CD8-positive, alpha-beta memory T cell (primary cell): ENCODE measurements around the gene DLG3. TPM values are rescaled to one million over a fixed set of nuclear protein-coding genes. Genes with fewer than 3 reads are reported as not detected.

Source experiments
- CTCF ChIA-PET: fragments of 350-600 bp; sonication (Branson Sonifier 250); formaldehyde crosslinking; loops from one replicate; lab custom pipeline; 2021; ENCODE audit warnings: antibody characterized with exemption; lab: Charles Lee
- POLR2A ChIA-PET: fragments of 350-600 bp; sonication (Branson Sonifier 250); formaldehyde crosslinking; loops from one replicate; lab custom pipeline; 2021; ENCODE audit warnings: antibody characterized with exemption; lab: Charles Lee
- DNase-seq, 5 donors: peaks; one replicate each; pipeline versions ENCODE4 v3.0.0 to v3.0.0-alpha.2; 2020 to 2022; ENCODE audit warnings: mixed read lengths in 1 of 5
- H3K27ac ChIP-seq: one replicate; pipeline ENCODE4 v1.7.0; 2013; ENCODE audit warnings: low read depth, mild to moderate bottlenecking, low read length, moderate library complexity
- H3K27me3 ChIP-seq: 2 replicates; pipeline ENCODE4 v1.7.0; 2013; ENCODE audit warnings: low read length, mild to moderate bottlenecking; ENCODE audit not compliant: insufficient read depth, poor library complexity, severe bottlenecking
- H3K36me3 ChIP-seq: 2 replicates; pipeline ENCODE4 v1.7.0; 2013; ENCODE audit warnings: mild to moderate bottlenecking, low read length, moderate library complexity; ENCODE audit not compliant: insufficient read depth
- H3K4me1 ChIP-seq: 2 replicates; pipeline ENCODE4 v1.7.0; 2013; ENCODE audit warnings: mild to moderate bottlenecking, low read length, moderate library complexity; ENCODE audit not compliant: insufficient read depth
- H3K4me3 ChIP-seq: 2 replicates; pipeline ENCODE4 v1.7.0; 2013; ENCODE audit warnings: mild to moderate bottlenecking, low read length
- H3K9me3 ChIP-seq: 2 replicates; pipeline ENCODE4 v1.7.0; 2013; ENCODE audit warnings: mild to moderate bottlenecking, low read length
- H3K27ac Mint-ChIP-seq, 8 donors: one replicate each; pipeline ENCODE4 v1.8.0; 2020 to 2021; ENCODE audit warnings: mixed read lengths in 8 of 8, mild to moderate bottlenecking in 6 of 8, inconsistent platforms in 3 of 8, moderate library complexity in 3 of 8
- H3K27me3 Mint-ChIP-seq, 2 donors: one replicate each; pipeline ENCODE4 v1.8.0; 2020 to 2021; ENCODE audit warnings: mixed read lengths in 2 of 2, mild to moderate bottlenecking in 1 of 2, moderate library complexity in 1 of 2
- H3K36me3 Mint-ChIP-seq, 3 donors: one replicate each; pipeline ENCODE4 v1.8.0; 2020 to 2021; ENCODE audit warnings: mixed read lengths in 3 of 3, inconsistent platforms in 1 of 3, mild to moderate bottlenecking in 1 of 3
- H3K4me1 Mint-ChIP-seq, 3 donors: one replicate each; pipeline ENCODE4 v1.8.0; 2020 to 2021; ENCODE audit warnings: mixed read lengths in 3 of 3, inconsistent platforms in 1 of 3, mild to moderate bottlenecking in 1 of 3
- H3K4me3 Mint-ChIP-seq, 7 donors: one replicate each; pipeline ENCODE4 v1.8.0; 2020 to 2021; ENCODE audit warnings: mixed read lengths in 7 of 7, mild to moderate bottlenecking in 6 of 7, moderate library complexity in 4 of 7, inconsistent platforms in 2 of 7
- H3K9me3 Mint-ChIP-seq, 5 donors: one replicate each; pipeline ENCODE4 v1.8.0; 2020 to 2022; ENCODE audit warnings: mixed read lengths in 5 of 5, mild to moderate bottlenecking in 3 of 5, moderate library complexity in 2 of 5, inconsistent platforms in 1 of 5
- polyA plus RNA-seq: library from polyadenylated mRNA; unstranded; fragments of 300-500 nt; fragmentation: Illumina TruSeq; gene quantifications from one replicate; pipeline ENCODE4 v1.2.3, GENCODE V29; 2021
- total RNA-seq, 2 experiments: library from RNA; stranded (reverse); gene quantifications; one replicate each; pipeline ENCODE4 v1.2.3, GENCODE V29; 2021

Gene DLG3
- total and polyA plus RNA-seq, 3 experiments from 2014 or later, result 13.5 to 30.4 (median 28.1) TPM

DNA sequence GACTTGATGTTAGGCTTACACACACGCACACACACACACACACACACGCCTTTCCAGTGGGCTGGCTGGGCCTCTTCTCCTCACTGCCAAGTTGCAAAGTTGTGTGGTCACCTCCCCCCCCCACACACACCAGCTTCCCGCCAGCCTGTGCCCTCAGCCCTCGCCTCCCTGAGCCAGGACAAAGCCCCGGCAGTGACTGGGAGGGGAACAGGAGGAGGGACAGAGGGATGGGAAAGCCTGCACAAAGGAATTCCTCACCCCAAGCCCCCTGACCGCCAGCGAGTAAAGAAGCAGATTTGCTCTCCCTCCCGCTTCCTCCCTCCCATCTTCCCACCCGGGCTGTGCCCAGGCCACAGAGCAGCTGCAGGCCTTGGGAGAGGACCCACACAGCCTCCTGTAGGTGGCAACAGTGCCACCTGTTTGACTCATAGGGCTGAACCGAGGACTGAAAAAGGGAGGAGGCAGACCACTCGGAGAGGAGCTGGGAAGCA, 21.7 kb upstream of the DLG3 start, which contains the start of gene GDPD2:
TSS of gene GDPD2 (plus strand) at position 464 of the 491 bp plus-strand sequence. CDS start 1,671 bp downstream, outside the sequence.
- ChIA-PET CTCF (no interaction called here), POLR2A (no interaction called here)
- no peak within 1 kb of the TSS for H3K27ac Mint-ChIP-seq
- H3K9me3 Mint-ChIP-seq, result no peaks in the 10 kb centered on the region
- no peak for DNase-seq
- H3K4me3 Mint-ChIP-seq, result no peak within 1 kb of the TSS
- no peaks in the 10 kb centered on the region for H3K9me3 ChIP-seq
- peaks cover 0 to 6% of the 10 kb centered on the region in 2 donors for H3K27me3 Mint-ChIP-seq
- no peaks in the 10 kb centered on the region for H3K27me3 ChIP-seq
- H3K4me3 ChIP-seq, result no peak within 1 kb of the TSS
- no peak within 1 kb of the TSS for H3K27ac ChIP-seq
- H3K36me3 Mint-ChIP-seq, result no peaks in the 10 kb centered on the region
- no peaks in the 10 kb centered on the region for H3K4me1 ChIP-seq
- H3K36me3 ChIP-seq, result no peaks in the 10 kb centered on the region
- H3K4me1 Mint-ChIP-seq, result no peaks in the 10 kb centered on the region

DNA sequence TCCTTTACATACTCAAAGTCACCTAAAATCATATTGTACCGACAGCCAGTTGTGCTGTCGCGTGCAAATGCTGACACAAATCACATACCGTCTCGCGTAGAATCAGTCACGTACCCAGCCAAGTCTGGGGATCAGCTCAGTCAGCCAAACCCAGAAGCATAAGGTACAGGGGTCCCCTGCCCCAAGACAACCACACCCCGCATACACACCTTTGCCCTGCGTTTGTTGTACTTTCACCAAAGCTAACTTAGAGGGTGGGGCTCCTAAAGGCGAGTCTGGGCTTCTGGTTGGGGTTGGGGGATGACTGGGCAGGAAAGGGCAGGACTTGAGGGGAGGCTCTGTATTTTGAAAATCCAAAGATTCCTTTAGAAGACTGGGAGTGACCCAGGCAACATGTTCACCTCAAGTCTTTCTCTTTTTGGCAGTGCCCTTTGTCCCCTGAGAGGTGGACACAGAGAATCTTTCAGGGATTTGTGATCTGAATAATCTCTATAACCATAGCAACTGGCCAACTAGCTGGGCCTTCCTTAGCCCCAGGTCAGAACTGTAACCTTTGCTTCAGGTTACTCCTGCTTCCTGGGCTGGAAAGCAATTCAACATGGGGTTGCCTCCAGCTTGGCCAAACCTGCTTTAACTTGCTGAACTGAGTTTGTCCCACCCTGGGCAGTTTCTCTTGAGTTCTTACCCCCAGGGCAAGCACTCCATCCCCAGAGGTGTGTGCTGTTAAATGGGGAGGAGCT, 20.5 kb upstream of the DLG3 start:
- ChIA-PET CTCF (no interaction called here), POLR2A (no interaction called here)
- Histone ChIP-seq H3K4me1 (no peaks in the 10 kb centered on the region), H3K9me3 (no peaks in the 10 kb centered on the region), H3K4me3 (no peak overlapping the region), H3K36me3 (no peaks in the 10 kb centered on the region), H3K27me3 (no peaks in the 10 kb centered on the region), H3K27ac (no peak overlapping the region)
- Mint-ChIP-seq H3K9me3 (no peaks in the 10 kb centered on the region), H3K27ac (no peak overlapping the region), H3K4me3 (no peak overlapping the region), H3K4me1 (no peaks in the 10 kb centered on the region), H3K27me3 (peaks cover 0 to 2% of the 10 kb centered on the region in 2 donors), H3K36me3 (no peaks in the 10 kb centered on the region)
- no peak for DNase-seq

DNA sequence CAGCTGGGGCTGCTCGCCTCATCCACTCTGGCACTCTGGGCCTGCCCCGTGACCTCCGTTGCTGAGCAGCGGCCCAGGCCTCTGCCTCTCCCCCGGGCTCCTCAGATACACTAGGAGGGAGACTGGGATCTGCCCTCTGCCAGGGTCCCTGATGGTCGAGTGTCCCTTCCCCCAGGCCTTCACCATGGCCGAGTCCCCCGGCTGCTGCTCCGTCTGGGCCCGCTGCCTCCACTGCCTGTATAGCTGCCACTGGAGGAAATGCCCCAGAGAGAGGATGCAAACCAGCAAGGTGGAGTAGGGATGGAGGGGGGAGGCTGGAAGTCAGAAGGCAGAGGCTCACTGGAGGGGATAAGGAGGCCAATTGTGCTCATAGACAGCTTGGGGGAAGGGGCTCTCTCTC, 19.8 kb upstream of the DLG3 start:
- DNase-seq, result no peak
- H3K27me3 ChIP-seq, result no peaks in the 10 kb centered on the region
- H3K9me3 ChIP-seq, result no peaks in the 10 kb centered on the region
- H3K4me1 ChIP-seq, result no peaks in the 10 kb centered on the region
- H3K27me3 Mint-ChIP-seq, result peaks cover 0 to 2% of the 10 kb centered on the region in 2 donors
- H3K36me3 Mint-ChIP-seq, result no peaks in the 10 kb centered on the region
- no peak overlapping the region for H3K27ac Mint-ChIP-seq
- ChIA-PET CTCF (no interaction called here), POLR2A (no interaction called here)
- no peaks in the 10 kb centered on the region for H3K9me3 Mint-ChIP-seq
- no peak overlapping the region for H3K4me3 ChIP-seq
- H3K36me3 ChIP-seq, result no peaks in the 10 kb centered on the region
- no peak overlapping the region for H3K4me3 Mint-ChIP-seq
- no peaks in the 10 kb centered on the region for H3K4me1 Mint-ChIP-seq
- H3K27ac ChIP-seq, result no peak overlapping the region

DNA sequence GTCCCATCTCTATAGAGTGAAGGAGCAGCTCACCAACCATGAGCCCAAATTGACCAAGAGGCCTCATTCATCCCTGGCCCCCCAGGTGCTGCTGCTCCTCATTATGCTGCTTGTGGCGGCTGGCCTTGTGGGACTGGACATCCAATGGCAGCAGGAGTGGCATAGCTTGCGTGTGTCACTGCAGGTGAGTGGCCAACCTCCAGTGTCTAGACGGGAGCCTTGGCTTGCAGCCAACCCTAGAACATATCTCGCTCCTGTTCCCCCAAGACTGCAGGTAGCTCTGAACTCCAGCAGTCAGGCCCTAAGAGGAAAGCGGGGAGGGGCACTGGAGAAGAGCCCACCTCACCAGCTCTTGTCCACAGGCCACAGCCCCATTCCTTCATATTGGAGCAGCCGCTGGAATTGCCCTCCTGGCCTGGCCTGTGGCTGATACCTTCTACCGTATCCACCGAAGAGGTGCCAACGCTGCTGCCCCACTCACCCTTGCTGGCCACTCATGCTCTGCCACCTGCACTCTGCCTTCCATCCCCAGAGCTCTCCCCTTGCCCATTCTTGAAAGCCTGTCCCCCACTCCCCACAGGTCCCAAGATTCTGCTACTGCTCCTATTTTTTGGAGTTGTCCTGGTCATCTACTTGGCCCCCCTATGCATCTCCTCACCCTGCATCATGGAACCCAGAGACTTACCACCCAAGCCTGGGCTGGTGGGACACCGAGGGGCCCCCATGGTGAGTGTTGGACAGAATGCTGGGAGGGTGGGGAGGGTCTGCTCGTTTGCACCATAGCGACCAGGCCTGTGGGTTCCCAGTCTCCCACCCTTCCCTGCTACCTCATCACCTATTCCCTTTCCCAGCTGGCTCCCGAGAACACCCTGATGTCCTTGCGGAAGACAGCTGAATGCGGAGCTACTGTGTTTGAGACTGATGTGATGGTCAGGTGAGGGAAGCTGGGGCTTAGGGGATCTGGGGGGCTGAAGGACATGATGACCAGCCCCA, 18.1 kb upstream of the DLG3 start:
- H3K36me3 Mint-ChIP-seq, result no peaks in the 10 kb centered on the region
- H3K27ac Mint-ChIP-seq, result no peak overlapping the region
- H3K4me1 Mint-ChIP-seq, result no peaks in the 10 kb centered on the region
- no peak overlapping the region for H3K4me3 Mint-ChIP-seq
- H3K27me3 Mint-ChIP-seq, result peaks cover 0 to 3% of the 10 kb centered on the region in 2 donors
- ChIA-PET POLR2A (no interaction called here), CTCF (no interaction called here)
- Histone ChIP-seq H3K27me3 (no peaks in the 10 kb centered on the region), H3K27ac (no peak overlapping the region), H3K4me1 (no peaks in the 10 kb centered on the region), H3K4me3 (no peak overlapping the region), H3K9me3 (no peaks in the 10 kb centered on the region), H3K36me3 (no peaks in the 10 kb centered on the region)
- DNase-seq, result no peak
- H3K9me3 Mint-ChIP-seq, result no peaks in the 10 kb centered on the region

DNA sequence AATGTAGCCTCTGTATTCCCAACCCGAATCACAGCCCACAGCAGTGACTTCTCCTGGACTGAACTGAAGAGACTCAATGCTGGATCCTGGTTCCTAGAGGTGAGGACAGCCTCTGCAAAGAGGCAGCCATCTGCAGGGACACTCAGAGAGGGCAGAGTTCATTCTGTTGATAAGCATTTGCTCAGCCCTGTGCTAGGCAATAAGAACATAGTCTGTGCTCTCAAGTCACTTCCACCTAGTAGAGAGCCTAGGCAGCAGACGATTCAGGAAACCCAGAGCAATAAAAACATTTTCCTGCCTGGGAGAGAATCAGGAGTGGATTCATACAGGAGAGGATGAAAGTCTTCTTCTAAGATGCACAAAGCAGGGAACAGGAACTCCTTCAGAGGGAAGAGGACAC, 17.3 kb upstream of the DLG3 start:
- Histone ChIP-seq H3K4me1 (no peaks in the 10 kb centered on the region), H3K4me3 (no peak overlapping the region), H3K9me3 (no peaks in the 10 kb centered on the region), H3K27ac (no peak overlapping the region), H3K36me3 (no peaks in the 10 kb centered on the region), H3K27me3 (no peaks in the 10 kb centered on the region)
- Mint-ChIP-seq H3K4me1 (no peaks in the 10 kb centered on the region), H3K27ac (no peak overlapping the region), H3K9me3 (no peaks in the 10 kb centered on the region), H3K27me3 (peaks cover 0 to 3% of the 10 kb centered on the region in 2 donors), H3K36me3 (no peaks in the 10 kb centered on the region), H3K4me3 (no peak overlapping the region)
- ChIA-PET CTCF (no interaction called here), POLR2A (no interaction called here)
- DNase-seq, result no peak

DNA sequence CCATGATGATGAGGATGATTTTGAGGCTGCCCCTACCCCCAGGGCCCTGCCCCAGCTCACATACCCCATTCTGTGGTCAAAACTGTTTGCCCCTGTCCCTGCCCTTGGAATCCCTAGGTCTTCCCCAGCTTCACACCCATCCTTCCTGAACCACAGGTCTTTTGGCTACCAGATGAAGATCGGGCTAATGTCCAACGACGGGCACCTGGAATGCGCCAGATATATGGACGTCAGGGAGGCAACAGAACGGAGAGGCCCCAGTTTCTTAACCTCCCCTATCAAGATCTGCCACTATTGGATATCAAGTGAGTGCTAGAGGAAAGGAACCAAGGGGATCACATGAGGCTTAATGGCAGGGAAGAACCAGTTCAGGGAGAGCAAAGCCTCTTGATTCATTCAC, 14.9 kb upstream of the DLG3 start:
- ChIA-PET CTCF (no interaction called here), POLR2A (no interaction called here)
- Mint-ChIP-seq H3K27ac (no peak overlapping the region), H3K9me3 (no peaks in the 10 kb centered on the region), H3K4me1 (peaks cover 3 to 9% (median 7%) of the 10 kb centered on the region in 3 donors), H3K27me3 (peaks cover 0 to 4% of the 10 kb centered on the region in 2 donors), H3K4me3 (no peak overlapping the region), H3K36me3 (peaks cover 0 to 5% (median 0%) of the 10 kb centered on the region in 3 donors)
- no peaks in the 10 kb centered on the region for H3K27me3 ChIP-seq
- H3K36me3 ChIP-seq, result no peaks in the 10 kb centered on the region
- no peaks in the 10 kb centered on the region for H3K9me3 ChIP-seq
- H3K27ac ChIP-seq, result no peak overlapping the region
- DNase-seq, result no peak
- H3K4me1 ChIP-seq, result peaks cover under 1% of the 10 kb centered on the region
- H3K4me3 ChIP-seq, result no peak overlapping the region

DNA sequence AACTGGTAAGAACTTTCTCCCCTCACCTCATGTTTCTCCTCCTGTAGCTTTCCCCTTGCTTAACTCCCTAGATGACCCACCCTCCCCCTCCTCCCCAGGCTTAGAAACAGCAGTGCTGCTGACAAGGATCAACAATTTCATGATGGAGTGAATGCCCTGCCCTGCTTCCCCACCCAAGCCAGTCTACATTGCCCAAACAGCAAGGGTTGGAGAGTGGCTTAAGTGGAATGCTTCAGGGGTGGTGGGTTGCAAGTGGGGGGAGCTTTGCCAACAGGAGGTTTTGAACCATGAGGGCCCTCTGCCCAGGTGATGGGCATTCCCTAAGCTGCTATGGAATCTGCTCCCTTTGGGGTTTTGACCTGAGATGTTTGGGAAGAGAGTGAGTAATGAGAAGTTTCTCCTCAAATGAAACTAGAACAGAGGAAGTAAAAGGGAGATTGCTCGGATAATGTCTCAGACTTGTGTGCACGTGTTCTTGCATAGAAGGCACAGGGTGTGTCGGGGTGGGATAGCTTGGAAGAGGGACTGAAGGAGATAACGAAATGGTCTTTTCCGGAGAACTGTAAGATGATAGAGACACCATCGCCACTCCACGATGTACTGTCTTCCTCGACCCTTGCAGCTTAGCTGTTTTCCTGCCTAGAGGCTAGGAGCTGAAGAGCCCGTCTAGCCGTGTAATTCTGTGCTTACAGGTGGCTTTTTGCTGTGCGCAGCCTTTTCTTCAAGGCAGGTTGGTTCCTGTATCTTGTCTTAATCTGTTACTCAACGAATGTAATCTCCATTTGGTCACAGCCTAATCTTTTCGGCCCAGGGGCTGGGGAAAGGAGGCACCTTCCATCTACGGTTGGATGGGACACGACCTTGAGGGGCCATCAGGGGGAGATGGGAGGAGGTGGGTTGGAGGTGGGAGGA, 11.4 kb upstream of the DLG3 start:
- H3K4me3 Mint-ChIP-seq, result peak overlapping the region; percentile 90 to 99 (median 92)
- H3K9me3 Mint-ChIP-seq, result no peaks in the 10 kb centered on the region
- peaks cover 0 to 5% (median 0%) of the 10 kb centered on the region in 3 donors for H3K36me3 Mint-ChIP-seq
- H3K27me3 Mint-ChIP-seq, result peaks cover 0 to 7% of the 10 kb centered on the region in 2 donors
- no peak for DNase-seq
- Histone ChIP-seq H3K36me3 (no peaks in the 10 kb centered on the region), H3K9me3 (no peaks in the 10 kb centered on the region), H3K27me3 (no peaks in the 10 kb centered on the region), H3K4me3 (peak overlapping the region; percentile 70), H3K4me1 (peaks cover 4% of the 10 kb centered on the region), H3K27ac (peak overlapping the region; percentile 79)
- ChIA-PET POLR2A (interaction anchor here (0.5 to 1.2 kb wide), 2 partner anchors 34 to 93 kb away, joined by 3 read pairs; no protein-coding TSS in a partner anchor), CTCF (interaction anchor here (0.7 to 3.7 kb wide), 12 partner anchors 9 to 300 kb away, joined by 3 to 26 read pairs (median 4); partner anchors contain the start of genes DLG3 and IGBP1)
- peak overlapping the region; percentile 88 to 97 (median 96) for H3K27ac Mint-ChIP-seq
- peaks cover 7 to 26% (median 8%) of the 10 kb centered on the region in 3 donors for H3K4me1 Mint-ChIP-seq
